ENCODE measurements around the gene TPO.
"Not testable (repeated sequence)": the region's sequence is repeated elsewhere in the genome, so short reads cannot be mapped to it uniquely, and the experiment has no call there.

Gene TPO

DNA sequence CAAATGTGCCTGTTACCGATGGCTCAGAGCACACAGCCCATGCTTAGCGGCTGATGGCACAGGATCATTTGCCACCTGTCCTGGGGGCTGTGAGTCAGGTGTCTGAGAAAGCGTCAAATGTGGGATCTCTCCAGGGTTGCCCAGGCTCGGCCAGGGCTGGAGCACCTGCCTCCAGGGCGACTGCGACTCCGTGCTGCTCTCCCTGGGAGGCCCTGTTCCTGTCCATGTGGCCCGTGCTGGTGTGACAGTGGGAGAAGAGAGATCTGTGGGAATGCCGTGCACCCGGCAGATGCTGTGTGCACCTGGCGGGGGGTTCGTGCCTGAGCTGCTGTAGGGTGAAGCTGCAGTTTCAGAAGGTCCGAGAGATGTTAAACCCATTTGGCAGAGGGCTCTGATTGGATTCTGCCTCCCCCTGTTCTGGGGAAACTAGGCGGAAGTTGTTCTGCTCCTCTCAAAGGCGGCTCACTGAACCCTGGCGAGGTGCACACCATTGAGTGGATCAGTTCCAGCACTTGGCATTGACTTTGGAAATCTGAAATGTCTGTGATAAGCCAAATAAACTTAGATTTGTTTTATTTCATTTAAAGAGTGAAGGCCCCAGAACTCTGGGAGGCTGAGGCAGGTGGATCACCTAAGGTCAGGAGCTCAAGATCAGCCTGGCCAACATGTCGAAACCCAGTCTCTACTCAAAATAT is 34.7 kb upstream of the TPO start:
- no peaks in the 10 kb centered on the region for H3K4me1 ChIP-seq (ENCODE audit: control insufficient read depth in 2 of 2, insufficient read depth in 2 of 2, low read length in 2 of 2)
- H3K27me3 ChIP-seq (ENCODE audit: control insufficient read depth in 2 of 2, insufficient read depth in 2 of 2, low read length in 2 of 2), result no peaks in the 10 kb centered on the region

GRCh38 chr2:1381644-1382043 is 31.6 kb upstream of the TPO start:
- Histone ChIP-seq H3K9me3 (ENCODE audit: control insufficient read depth in 2 of 2, low read length in 2 of 2) (no peaks in the 10 kb centered on the region), H3K9ac (ENCODE audit: low read depth in 1 of 2, low read length in 2 of 2) (no peak overlapping the region), H3K27me3 (ENCODE audit: control insufficient read depth in 2 of 2, insufficient read depth in 2 of 2, low read length in 2 of 2) (no peaks in the 10 kb centered on the region), H3K4me1 (ENCODE audit: control insufficient read depth in 2 of 2, insufficient read depth in 2 of 2, low read length in 2 of 2) (no peaks in the 10 kb centered on the region), H3K36me3 (ENCODE audit: control insufficient read depth in 2 of 2, insufficient read depth in 2 of 2, low read length in 2 of 2) (no peaks in the 10 kb centered on the region), H3K27ac (ENCODE audit: low read depth in 2 of 2, low read length in 2 of 2) (no peak overlapping the region), H3K4me3 (ENCODE audit: low read length in 2 of 2) (no peak overlapping the region)

More for the DNA sequence above, 34.7 kb upstream of the TPO start:
- H3K4me3 ChIP-seq (ENCODE audit: low read length in 2 of 2), result no peak overlapping the region
- H3K9me3 ChIP-seq (ENCODE audit: control insufficient read depth in 2 of 2, low read length in 2 of 2), result no peaks in the 10 kb centered on the region
- H3K27ac ChIP-seq (ENCODE audit: low read depth in 2 of 2, low read length in 2 of 2), result no peak overlapping the region
- H3K9ac ChIP-seq (ENCODE audit: low read depth in 1 of 2, low read length in 2 of 2), result no peak overlapping the region
- no peaks in the 10 kb centered on the region for H3K36me3 ChIP-seq (ENCODE audit: control insufficient read depth in 2 of 2, insufficient read depth in 2 of 2, low read length in 2 of 2)

DNA sequence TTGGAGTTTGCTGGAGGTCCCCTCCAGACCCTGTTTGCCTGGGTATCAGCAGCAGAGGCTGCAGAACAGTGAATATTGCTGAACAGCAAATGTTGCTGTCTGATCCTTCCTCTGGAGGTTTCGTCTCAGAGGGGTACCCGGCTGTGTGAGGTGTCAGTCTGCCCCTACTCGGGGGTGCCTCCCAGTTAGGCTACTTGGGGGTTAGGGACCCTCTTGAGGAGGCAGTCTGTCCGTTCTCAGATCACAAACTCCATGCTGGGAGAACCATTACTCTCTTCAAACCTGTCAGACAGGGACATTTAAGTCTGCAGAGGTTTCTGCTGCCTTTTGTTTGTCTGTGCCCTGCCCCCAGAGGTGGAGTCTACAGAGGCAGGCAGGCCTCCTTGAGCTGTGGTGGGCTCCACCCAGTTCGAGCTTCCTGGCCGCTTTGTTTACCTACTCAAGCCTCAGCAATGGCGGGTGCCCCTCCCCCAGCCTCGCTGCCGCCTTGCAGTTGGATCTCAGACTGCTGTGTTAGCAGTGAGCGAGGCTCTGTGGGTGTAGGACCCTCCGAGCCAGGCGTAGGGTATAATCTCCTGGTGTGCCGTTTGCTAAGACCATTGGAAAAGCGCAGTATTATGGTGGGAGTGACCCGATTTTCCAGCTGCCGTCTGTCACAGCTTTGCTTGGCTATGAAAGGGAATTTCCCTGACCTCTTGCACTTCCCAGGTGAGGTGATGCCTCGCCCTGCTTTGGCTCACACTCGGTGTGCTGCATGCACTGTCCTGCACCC is 25.1 kb upstream of the TPO start:
- H3K4me1 ChIP-seq (ENCODE audit: control insufficient read depth in 2 of 2, insufficient read depth in 2 of 2, low read length in 2 of 2); H3K9ac ChIP-seq (ENCODE audit: low read depth in 1 of 2, low read length in 2 of 2); H3K27me3 ChIP-seq (ENCODE audit: control insufficient read depth in 2 of 2, insufficient read depth in 2 of 2, low read length in 2 of 2); H3K36me3 ChIP-seq (ENCODE audit: control insufficient read depth in 2 of 2, insufficient read depth in 2 of 2, low read length in 2 of 2); H3K4me3 ChIP-seq (ENCODE audit: low read length in 2 of 2); H3K9me3 ChIP-seq (ENCODE audit: control insufficient read depth in 2 of 2, low read length in 2 of 2); H3K27ac ChIP-seq (ENCODE audit: low read depth in 2 of 2, low read length in 2 of 2): not testable (repeated sequence)

DNA sequence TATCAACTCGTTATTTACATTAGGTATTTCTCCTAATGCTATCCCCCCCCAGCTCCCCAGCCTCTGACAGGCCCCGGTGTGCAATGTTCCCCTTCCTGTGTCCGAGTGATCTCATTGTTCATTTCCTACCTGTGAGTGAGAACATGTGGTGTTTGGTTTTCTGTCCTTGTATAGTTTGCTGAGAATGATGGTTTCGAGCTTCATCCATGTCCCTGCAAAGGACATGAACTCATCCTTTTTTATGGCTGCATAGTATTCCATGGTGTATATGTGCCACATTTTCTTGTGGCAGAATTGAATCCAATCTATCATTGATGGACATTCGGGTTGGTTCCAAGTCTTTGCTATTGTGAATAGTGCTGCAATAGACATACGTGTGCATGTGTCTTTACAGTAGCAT is 23.1 kb upstream of the TPO start:
- not testable (repeated sequence) for H3K9ac ChIP-seq (ENCODE audit: low read depth in 1 of 2, low read length in 2 of 2); H3K36me3 ChIP-seq (ENCODE audit: control insufficient read depth in 2 of 2, insufficient read depth in 2 of 2, low read length in 2 of 2); H3K27ac ChIP-seq (ENCODE audit: low read depth in 2 of 2, low read length in 2 of 2); H3K4me3 ChIP-seq (ENCODE audit: low read length in 2 of 2); H3K9me3 ChIP-seq (ENCODE audit: control insufficient read depth in 2 of 2, low read length in 2 of 2); H3K27me3 ChIP-seq (ENCODE audit: control insufficient read depth in 2 of 2, insufficient read depth in 2 of 2, low read length in 2 of 2); H3K4me1 ChIP-seq (ENCODE audit: control insufficient read depth in 2 of 2, insufficient read depth in 2 of 2, low read length in 2 of 2)

DNA sequence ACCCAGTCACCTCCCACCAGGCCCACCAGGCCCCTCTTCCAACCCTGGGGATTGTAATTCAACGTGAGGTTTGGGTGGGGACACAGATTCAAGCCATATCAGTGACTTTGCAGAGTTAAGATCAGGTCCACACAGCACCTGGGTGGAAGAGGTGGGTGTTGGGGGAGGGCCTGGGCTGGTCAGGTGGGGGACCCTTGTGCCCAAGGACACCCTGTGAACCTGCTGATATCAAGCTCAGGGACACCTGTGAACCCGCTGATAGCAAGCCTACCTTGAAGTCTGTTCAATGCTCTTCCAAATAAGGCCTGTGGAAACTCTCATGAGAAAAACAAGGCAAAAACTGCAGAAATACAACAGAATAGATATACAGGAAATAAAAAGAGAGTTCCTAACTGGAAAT is 19.9 kb upstream of the TPO start:
- Histone ChIP-seq H3K4me3 (ENCODE audit: low read length in 2 of 2) (no peak overlapping the region), H3K36me3 (ENCODE audit: control insufficient read depth in 2 of 2, insufficient read depth in 2 of 2, low read length in 2 of 2) (no peaks in the 10 kb centered on the region), H3K4me1 (ENCODE audit: control insufficient read depth in 2 of 2, insufficient read depth in 2 of 2, low read length in 2 of 2) (no peaks in the 10 kb centered on the region), H3K27me3 (ENCODE audit: control insufficient read depth in 2 of 2, insufficient read depth in 2 of 2, low read length in 2 of 2) (no peaks in the 10 kb centered on the region), H3K9me3 (ENCODE audit: control insufficient read depth in 2 of 2, low read length in 2 of 2) (no peaks in the 10 kb centered on the region), H3K9ac (ENCODE audit: low read depth in 1 of 2, low read length in 2 of 2) (no peak overlapping the region), H3K27ac (ENCODE audit: low read depth in 2 of 2, low read length in 2 of 2) (no peak overlapping the region)

DNA sequence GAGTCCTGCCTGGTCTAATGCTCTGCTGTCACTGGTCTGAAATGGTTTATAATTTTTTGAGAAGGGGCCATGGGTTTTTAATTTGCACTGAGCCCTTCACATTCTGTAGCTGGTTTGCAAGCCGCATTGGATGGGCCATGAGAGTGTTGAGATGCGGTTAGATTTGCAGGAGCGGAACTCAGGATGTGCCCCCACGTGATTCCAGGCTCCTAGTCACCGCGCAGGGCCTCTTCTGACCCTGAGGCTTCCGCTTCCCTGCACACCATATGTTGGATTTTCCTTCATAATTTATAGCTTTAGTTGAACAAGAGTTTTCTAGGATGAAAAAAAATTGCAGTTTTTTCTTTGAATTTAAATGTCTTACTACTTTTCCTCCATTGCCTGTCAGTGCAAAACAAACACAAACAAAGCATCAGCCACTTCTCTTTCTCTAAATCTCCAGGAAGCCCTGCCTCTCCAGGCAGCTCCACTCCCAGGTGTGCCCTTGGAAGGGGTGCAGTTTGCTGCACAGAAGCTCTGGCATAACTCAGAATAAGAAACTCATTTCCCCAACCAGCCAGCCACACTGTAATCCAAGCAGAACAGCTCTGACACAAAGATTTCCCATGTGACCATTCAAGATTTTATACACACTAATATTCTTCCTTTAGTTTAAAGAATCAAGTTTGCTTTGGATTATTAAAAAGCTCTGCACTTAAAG is 18.4 kb upstream of the TPO start:
- H3K9me3 ChIP-seq (ENCODE audit: control insufficient read depth in 2 of 2, low read length in 2 of 2), result no peaks in the 10 kb centered on the region
- H3K4me3 ChIP-seq (ENCODE audit: low read length in 2 of 2), result no peak overlapping the region
- H3K9ac ChIP-seq (ENCODE audit: low read depth in 1 of 2, low read length in 2 of 2), result no peak overlapping the region
- H3K36me3 ChIP-seq (ENCODE audit: control insufficient read depth in 2 of 2, insufficient read depth in 2 of 2, low read length in 2 of 2), result no peaks in the 10 kb centered on the region
- H3K4me1 ChIP-seq (ENCODE audit: control insufficient read depth in 2 of 2, insufficient read depth in 2 of 2, low read length in 2 of 2), result no peaks in the 10 kb centered on the region
- H3K27ac ChIP-seq (ENCODE audit: low read depth in 2 of 2, low read length in 2 of 2), result no peak overlapping the region
- H3K27me3 ChIP-seq (ENCODE audit: control insufficient read depth in 2 of 2, insufficient read depth in 2 of 2, low read length in 2 of 2), result no peaks in the 10 kb centered on the region

DNA sequence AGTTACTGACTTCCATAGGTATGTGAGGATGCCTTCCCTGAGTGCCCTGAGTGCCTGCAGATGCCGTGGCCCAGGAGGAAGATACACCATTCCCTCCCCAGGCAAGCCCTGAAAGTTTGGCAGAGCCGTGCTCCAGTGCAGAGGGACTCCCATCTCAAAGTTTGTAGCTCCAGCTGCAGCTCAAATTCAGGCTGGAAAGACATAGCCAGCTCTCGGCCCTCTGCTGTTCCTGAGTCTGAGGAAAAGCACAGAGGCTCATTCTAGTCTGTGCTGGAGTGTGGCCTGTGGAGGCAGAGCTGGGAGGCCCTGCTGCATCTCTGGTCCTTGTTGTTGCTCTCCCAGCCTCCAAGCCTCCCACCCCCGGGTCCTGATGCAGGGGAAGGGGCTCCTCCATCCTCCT is 15.9 kb upstream of the TPO start:
- H3K36me3 ChIP-seq (ENCODE audit: control insufficient read depth in 2 of 2, insufficient read depth in 2 of 2, low read length in 2 of 2), result no peaks in the 10 kb centered on the region
- H3K27me3 ChIP-seq (ENCODE audit: control insufficient read depth in 2 of 2, insufficient read depth in 2 of 2, low read length in 2 of 2), result no peaks in the 10 kb centered on the region
- no peaks in the 10 kb centered on the region for H3K4me1 ChIP-seq (ENCODE audit: control insufficient read depth in 2 of 2, insufficient read depth in 2 of 2, low read length in 2 of 2)
- H3K9me3 ChIP-seq (ENCODE audit: control insufficient read depth in 2 of 2, low read length in 2 of 2), result no peaks in the 10 kb centered on the region
- no peak overlapping the region for H3K9ac ChIP-seq (ENCODE audit: low read depth in 1 of 2, low read length in 2 of 2)
- H3K4me3 ChIP-seq (ENCODE audit: low read length in 2 of 2), result no peak overlapping the region
- H3K27ac ChIP-seq (ENCODE audit: low read depth in 2 of 2, low read length in 2 of 2), result no peak overlapping the region

DNA sequence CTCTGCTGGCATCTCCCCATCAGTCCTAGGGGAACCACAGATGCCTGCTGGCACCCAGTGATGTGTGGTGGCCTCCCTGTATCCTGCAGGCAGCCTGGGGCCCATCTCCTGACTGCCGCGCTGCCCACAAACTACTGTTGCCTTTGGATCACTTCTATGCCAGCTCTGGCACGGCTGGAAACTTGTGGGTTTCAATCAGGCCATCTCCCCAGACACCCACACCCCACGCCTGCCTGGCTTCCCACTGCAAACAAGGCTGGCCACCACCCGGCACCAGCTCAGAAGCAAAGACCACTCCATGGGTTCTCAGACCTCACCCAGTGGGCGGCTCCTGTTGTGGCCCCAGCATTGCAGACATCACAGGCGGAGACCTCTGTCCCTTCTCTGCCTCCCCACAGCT is 15.1 kb upstream of the TPO start:
- no peaks in the 10 kb centered on the region for H3K27me3 ChIP-seq (ENCODE audit: control insufficient read depth in 2 of 2, insufficient read depth in 2 of 2, low read length in 2 of 2)
- H3K9me3 ChIP-seq (ENCODE audit: control insufficient read depth in 2 of 2, low read length in 2 of 2), result no peaks in the 10 kb centered on the region
- no peak overlapping the region for H3K4me3 ChIP-seq (ENCODE audit: low read length in 2 of 2)
- H3K27ac ChIP-seq (ENCODE audit: low read depth in 2 of 2, low read length in 2 of 2), result no peak overlapping the region
- H3K36me3 ChIP-seq (ENCODE audit: control insufficient read depth in 2 of 2, insufficient read depth in 2 of 2, low read length in 2 of 2), result no peaks in the 10 kb centered on the region
- H3K9ac ChIP-seq (ENCODE audit: low read depth in 1 of 2, low read length in 2 of 2), result no peak overlapping the region
- H3K4me1 ChIP-seq (ENCODE audit: control insufficient read depth in 2 of 2, insufficient read depth in 2 of 2, low read length in 2 of 2), result no peaks in the 10 kb centered on the region

DNA sequence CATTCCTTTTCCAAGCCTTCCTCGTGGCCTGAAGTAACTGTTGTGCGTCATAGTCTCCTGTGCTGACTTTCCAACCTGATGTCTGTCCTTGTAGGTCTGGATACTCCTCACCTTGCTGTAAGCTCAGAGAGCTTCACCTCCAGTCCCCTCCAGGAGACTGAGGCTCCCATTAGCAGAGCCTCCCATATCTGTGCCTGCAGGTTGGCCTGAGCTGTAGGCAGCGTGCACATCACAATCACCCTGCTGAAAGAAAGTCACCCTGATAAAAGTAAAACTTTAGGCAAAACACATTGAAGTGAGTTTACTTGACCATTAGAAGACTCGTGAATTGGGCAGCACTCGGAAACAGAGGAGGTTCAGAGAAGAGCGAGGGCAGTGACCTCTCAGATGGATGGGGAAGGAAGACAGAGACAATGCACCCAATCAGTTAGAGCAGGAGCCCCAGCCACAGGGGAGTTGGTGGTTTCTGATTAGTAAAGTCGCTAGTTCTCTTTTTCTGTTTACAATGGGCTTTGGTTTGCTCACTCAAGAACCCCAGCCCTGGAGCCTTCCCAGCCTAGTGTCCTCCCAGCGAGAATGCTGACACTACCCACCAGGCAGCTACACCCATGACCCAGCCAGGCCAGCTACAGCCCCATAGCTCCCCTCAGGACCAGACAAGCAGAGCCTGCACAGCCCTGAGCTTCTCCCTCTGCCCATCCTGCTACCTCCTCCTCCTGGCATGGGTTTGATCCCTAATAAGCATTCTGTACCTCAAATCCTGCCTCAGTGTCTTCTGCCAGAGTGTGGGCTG is 12.1 kb upstream of the TPO start:
- Histone ChIP-seq H3K27ac (ENCODE audit: low read depth in 2 of 2, low read length in 2 of 2) (no peak overlapping the region), H3K9me3 (ENCODE audit: control insufficient read depth in 2 of 2, low read length in 2 of 2) (no peaks in the 10 kb centered on the region), H3K9ac (ENCODE audit: low read depth in 1 of 2, low read length in 2 of 2) (no peak overlapping the region), H3K27me3 (ENCODE audit: control insufficient read depth in 2 of 2, insufficient read depth in 2 of 2, low read length in 2 of 2) (no peaks in the 10 kb centered on the region), H3K4me3 (ENCODE audit: low read length in 2 of 2) (no peak overlapping the region), H3K4me1 (ENCODE audit: control insufficient read depth in 2 of 2, insufficient read depth in 2 of 2, low read length in 2 of 2) (no peaks in the 10 kb centered on the region), H3K36me3 (ENCODE audit: control insufficient read depth in 2 of 2, insufficient read depth in 2 of 2, low read length in 2 of 2) (no peaks in the 10 kb centered on the region)

DNA sequence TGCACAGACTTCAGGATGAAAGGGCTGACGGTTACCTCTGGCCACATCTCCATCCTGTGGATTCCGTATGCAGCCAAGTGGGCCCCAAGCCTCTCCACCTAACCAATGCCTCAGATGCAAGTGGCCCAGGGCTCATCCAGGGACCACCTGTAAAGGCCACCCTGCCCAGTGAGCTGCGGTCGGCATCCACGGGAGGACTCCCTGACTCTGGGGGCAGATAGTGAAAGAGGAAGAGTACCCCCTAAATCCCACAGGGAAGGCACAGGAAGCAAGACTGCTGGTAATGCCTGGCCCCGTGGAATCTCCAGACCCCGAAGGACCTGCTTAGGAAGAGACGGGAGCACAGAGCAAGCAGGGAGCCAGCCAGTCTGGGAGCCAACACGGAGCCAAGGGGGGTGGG is 11.2 kb upstream of the TPO start:
- H3K27ac ChIP-seq (ENCODE audit: low read depth in 2 of 2, low read length in 2 of 2), result no peak overlapping the region
- H3K9me3 ChIP-seq (ENCODE audit: control insufficient read depth in 2 of 2, low read length in 2 of 2), result no peaks in the 10 kb centered on the region
- no peaks in the 10 kb centered on the region for H3K4me1 ChIP-seq (ENCODE audit: control insufficient read depth in 2 of 2, insufficient read depth in 2 of 2, low read length in 2 of 2)
- H3K27me3 ChIP-seq (ENCODE audit: control insufficient read depth in 2 of 2, insufficient read depth in 2 of 2, low read length in 2 of 2), result no peaks in the 10 kb centered on the region
- H3K36me3 ChIP-seq (ENCODE audit: control insufficient read depth in 2 of 2, insufficient read depth in 2 of 2, low read length in 2 of 2), result no peaks in the 10 kb centered on the region
- no peak overlapping the region for H3K4me3 ChIP-seq (ENCODE audit: low read length in 2 of 2)
- no peak overlapping the region for H3K9ac ChIP-seq (ENCODE audit: low read depth in 1 of 2, low read length in 2 of 2)

All from mucosa of rectum (tissue), 2 donors.